SIG-M5 treated with dmso at 0.1 percent for 504 hours (cell line): Measurements from ENCODE around the gene ATP11A.

Source experiments
- DNase-seq: peaks from one replicate; lab custom pipeline; 2025; ENCODE audit not compliant: unreplicated experiment; lab: John Stamatoyannopoulos, UW

The ATP11A gene

DNA sequence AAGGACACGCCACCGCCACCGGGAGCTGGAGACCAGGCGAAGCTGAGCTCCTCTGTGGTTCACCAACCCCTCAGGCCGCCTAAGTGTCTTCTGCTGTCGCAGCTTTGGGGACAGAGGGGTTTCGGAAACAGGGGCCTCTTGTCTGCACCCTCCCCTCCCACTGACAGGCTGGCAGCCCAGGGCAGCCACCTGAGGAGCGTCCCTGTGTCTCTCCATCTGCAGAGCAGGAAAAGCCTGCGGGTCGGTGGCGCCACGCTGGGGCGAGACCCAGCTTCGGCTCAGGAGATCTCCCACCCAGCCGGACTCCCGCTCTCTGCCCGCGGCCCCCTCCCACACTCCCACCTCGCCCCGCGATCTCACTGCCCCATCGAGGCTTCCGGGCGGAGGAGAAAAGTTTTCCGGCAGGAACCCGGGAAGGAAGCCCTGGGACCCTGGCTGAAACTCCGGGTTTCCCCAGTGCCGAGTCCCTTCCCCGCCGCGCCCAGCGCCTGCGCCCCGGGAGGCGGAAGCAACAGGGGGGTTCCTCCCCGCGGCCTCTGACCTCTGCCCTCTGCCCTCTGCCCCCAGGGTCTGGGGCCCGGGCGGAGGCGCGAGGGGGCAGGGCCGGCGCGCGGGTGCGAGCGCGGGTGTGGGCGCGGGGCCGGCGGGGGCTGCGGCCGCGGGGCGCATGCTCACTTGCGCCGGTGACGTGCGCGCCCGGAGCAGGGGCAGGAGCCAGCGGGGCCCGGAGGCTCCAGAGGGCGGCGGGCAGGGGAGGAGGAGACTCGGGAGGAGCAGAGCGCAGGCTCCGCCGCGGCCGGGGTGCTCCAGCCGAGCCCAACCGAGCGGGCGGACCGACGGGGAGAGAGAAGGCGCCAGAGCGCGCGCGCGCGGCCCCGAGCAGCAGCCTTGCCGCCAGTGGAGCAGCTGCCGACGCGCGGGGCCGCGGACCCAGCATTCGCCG, at the start of gene ATP11A:
TSS of gene ATP11A (plus strand) at position 736 of the 943 bp plus-strand sequence. CDS start 379 bp downstream, outside the sequence.
- DNase-seq = peak; percentile 87

DNA sequence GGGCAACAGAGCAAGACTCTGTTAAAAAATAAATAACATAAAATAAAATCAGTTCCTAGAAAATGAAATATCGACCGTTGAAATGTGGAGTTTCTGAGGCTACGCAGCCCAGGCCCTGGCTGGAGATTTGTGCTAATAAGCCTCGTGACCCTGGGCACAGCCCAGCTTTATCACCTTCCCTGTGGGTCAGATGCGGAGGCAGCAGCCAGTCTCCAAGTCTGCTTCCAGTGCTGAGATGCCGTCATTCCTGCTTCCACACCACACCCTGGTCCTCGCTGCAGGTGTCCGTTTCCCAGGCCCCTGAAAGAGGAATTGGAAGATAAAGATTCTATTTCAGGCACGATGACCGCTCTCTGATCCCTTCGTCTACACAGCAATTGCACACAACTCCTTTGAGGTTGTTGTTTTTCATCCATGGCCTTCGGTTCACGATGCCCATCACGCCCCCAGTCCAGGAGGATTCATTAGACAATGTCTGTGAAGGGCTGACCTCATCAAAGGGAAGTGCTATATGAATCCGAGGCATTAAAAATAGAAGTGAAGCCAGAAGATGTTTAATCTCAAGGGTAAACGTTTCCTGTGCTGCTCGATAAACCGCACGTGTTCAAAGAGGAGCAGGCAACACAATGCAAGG, 48.3 kb upstream of the ATP11A start:
- DNase-seq = no peak

DNA sequence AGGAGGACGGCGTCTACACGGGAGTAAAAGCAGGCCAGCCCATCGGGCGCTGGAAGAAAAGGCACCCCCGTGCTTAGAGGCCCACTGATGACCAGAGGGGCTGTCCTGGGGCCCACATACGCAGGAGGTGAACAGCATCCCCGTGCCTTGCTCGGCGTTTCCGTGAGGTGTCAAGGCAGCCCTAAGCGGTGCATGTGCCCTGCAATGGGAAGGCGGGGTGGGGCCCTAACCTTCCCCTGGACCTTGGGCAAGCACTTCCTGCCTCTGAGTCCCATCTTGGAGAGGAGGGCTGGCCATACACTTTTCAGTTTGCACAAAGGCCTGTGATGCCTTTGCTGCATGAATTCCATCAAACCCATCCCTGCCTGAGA, 47.8 kb upstream of the ATP11A start:
- DNase-seq = no peak

DNA sequence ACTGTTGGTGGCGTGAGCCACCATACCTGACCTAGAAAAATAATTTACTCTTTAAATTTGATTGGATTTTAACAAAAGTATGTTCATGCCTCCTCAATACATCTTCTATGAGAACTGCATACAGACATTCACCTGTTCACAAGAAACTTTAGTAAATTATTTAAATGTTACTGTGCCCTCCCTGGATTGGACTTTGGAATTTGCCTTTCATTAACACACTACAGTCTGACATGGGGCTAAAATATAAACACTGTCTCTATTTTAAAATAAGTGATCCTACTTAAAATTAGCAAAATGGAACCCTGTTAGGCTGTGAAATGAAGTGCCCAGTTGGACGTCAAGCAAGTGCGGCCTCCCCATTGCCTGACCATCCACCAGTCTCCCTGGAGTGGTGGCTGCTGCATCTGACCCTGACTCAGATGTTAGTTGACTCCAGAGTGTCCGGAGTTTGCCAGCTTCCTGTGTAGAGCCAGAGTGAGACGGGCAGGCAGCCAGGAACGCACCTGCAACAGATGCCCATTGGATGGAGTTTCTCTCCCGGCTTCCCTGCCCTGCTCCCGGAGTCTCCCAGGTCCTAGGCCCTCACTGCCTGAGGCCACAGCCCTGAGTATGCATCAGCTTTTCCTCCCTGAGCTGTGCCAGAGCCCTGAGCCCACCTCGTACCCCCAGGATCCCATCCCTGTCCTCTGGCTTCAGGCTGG, 45.9 kb upstream of the ATP11A start:
- DNase-seq = no peak

DNA sequence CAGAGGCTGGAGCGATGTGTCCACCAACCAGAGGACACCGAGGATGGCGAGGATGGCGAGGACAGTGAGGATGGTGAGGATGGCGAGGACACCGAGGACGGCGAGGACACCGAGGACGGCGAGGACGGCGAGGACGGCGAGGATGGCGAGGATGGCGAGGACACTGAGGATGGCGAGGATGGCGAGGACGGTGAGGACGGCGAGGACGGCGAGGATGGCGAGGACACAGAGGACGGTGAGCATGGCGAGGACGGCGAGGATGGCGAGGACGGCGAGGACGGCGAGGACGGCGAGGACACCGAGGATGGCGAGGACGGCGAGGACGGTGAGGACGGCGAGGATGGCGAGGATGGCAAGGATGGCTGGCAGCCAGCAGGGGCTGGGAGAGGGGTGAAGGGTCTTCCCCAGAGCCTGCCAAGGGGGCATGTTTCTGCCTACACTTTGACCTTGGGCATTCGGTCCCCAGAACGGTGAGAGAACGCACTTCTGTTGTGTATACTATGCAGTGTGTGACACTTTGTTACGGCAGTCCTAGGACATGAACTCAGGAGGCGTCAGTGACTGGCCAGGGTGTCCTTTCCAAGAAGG, 44.4 kb upstream of the ATP11A start:
- DNase-seq = no peak

DNA sequence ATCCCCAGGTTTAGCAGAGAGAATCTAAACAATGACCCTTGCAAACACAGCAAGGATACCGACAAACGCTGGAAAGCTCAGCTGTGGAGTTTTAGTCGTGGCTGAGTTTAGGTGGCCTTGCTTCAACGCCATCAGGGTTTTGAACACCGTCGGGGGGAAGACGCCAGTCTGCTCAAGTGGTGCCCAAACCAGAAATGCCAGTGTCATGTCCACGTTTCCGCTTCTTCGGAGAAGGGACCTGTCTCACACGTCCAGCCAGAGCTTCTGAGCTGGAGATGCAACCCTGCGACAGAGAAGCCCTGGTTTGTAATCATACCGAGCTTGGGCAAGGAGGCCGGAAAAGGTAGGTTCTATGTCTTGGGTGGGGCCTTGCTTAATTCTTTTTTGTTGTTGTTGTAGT, 42.6 kb upstream of the ATP11A start:
- no peak for DNase-seq

DNA sequence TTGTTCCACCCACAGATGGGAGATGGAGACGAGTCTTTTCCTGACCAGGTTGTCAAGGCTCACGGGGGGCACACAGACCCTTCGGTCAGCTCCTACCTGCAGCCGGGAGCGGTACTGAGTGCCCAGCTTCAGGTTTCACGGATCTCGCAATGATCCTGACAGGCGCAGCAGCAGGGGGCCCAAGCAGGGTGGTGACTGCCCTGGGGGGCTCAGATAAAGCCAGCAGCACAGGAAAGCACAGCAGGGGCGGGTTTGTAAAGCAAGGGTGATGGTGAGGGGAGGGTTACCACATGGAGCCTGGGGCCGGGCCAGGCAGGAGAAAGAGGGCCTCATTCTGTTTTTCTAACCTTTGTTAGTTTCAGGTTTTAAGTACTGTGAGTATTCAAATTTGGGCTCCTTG, 41.7 kb upstream of the ATP11A start:
- no peak for DNase-seq

DNA sequence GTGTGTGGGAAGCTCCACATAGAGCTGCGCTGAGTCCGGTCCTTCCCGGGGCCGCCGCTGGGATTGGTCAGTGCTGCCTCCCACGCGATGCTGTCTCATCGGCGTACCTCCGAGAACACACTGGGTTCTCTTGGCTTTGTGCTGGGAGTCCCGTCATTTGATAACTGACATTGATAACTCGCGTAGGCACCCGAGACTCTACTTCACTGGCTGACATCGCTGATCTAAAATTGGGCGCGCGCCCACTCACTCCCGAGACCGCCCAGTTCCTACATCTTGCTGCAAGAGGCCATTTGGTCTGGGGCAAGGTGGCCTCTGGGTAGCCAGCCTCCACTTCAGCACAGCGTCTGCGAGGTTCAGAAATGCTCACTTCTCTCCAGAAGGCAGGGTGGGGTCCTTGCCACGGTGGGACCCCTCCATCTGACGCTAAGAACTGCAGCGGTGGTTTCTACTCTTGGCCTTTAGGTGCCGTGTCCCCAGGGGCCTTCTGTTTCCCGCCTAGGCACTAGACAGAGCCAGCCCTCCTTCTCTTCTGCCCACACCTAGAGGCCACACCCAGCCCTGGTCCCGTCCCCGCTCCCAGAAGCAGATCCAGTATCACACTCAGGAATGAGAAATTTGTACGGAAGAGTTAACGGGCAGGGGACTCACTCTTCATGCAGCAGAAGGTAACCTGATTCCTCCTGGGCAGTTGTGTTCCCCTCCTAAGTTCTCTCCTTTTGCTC, 40.7 kb upstream of the ATP11A start:
- DNase-seq = no peak

DNA sequence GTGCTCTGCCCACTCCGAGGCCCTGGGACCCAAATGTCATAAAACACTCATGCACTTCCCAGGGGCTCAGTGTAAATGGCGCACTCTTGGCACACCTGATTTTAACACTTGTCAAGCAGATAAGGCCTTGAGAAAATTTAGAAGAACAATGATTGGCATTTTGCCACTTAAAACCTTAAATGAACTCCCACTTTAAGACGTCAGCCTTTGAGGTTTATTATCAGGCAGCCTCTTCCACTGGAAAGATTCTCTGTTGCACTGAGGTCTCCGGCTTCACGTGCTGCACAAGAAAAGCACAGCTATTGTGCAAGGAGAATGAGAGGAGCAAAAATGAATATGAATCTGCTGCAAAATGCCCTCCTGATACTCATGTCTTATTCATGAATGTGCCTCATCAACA, 38.5 kb upstream of the ATP11A start:
- no peak for DNase-seq

DNA sequence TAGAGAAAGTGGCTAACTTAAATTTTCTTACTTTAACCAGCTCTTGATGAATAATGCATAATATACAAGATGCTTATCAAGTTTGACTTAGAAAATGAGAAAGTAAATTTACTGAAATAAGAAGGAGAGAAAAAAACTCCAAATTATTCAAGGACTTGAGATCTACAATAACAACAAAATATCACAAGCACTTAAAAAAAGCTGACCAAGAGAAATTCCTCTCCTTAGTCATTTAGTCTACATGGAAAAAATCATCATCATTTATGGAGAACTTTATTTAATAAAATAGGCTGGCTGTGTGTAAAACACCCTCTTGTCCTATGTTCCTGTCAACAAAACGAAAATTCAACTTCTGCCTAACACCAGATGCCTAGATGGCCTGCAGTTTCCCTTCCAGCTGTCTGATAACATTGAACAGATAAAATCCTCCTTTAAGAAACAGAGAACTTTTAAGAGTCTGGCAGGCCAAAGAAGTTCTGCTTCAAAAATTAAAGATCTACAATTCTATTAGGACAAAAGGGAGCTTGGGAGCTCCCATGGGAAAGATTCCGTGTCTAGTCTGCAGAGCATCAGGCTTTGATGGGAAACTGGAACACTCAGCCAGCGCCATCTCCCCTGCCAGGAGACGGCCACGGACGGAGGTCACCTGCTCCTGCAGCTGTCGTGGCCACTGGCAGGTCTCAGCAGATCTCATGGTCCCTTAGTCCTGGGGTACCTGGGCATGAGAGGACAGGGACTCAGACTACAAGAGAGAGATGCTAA, 37.9 kb upstream of the ATP11A start:
- DNase-seq = no peak

DNA sequence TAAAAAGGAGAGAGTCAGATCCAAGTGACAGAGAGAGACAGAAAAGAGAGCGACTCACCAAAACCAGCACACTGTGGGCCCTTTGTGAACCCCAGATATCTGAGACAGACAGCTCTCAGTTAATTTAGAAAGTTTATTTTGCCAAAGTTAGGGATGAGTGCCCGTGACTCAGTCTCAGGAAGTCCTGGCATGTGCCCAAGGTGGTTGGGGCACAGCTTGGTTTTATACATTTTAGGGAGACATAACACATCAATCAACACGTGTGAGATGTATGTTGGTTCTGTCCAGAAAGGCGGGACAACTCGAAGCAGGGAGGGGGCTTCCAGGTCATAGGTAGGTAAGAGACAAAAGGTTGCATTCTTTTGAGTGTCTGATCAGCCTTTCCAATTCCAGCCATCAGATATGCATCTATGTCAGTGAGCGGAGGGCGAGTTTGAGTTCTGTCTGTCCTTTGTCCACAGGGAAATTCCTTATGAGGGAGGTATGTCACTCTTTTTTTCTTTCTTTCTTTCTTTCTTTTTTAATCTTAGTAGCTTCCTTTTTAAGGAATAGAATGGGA, 37.2 kb upstream of the ATP11A start:
- DNase-seq = no peak

DNA sequence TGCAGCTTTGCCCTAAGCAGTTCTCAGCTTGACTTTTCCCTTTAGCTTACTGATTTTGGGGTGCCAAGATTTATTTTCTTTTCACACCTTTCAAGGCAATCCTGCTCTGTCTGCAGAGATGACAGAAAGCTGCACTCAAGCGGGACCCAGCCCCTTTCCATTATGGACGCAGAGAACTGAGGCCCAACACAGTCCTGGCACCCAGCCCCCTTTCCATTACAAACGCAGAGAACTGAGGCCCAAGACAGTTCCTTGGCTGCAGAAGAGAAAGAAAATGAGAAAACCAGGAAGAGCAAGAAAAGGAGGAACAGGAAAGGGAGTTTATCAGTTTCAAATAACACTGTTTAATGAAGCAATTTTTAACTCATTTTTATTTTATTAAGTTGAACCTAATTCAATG, 36.8 kb upstream of the ATP11A start:
- DNase-seq = no peak

DNA sequence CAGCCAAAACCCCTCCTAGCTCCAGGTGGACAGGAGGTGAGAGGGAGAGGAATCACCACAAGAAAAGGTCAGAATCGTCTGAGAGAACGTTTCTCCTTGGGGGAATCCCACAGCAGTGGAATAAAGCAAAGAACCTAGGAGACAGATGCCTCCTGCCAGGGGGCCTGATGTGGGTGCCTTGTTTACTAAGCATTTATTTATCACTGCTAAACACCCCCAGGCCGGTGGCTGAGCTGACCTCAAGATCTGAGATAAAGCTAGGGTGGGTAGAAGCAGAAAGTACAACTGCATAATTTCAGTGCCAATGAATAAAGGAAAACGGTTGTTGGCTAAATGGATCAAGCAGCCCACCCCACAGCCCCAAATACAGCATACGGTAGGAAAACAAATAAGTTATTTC, 33.9 kb upstream of the ATP11A start:
- no peak for DNase-seq

DNA sequence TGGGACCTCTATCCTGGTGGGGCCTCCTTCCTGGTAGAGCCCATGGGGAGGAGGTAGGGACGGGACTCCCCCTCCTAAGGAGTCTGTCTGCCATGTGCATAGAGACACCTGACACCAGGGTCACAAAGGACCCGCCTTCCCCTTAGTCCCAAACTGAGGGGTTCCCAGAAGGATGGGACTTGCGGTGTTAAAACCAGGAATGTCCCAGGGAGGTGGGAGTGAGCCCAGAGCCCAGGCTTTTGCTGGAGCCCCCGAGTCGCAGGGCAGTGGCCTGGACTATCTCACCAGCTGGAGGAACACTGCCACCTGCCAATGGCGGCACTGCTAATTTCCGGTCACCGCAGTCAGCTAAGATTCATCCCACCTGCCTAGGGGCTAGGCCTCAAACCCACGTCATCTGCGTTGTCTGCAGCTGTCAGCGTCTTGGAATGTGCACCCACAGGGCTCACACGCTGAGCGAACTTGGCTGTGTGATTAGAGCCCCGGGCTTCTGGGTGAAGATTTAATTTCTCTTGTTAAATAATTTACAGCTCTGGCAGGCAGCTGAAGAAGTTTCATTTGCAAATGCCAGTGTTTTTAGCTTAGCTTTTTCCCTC, 31.9 kb upstream of the ATP11A start:
- no peak for DNase-seq

DNA sequence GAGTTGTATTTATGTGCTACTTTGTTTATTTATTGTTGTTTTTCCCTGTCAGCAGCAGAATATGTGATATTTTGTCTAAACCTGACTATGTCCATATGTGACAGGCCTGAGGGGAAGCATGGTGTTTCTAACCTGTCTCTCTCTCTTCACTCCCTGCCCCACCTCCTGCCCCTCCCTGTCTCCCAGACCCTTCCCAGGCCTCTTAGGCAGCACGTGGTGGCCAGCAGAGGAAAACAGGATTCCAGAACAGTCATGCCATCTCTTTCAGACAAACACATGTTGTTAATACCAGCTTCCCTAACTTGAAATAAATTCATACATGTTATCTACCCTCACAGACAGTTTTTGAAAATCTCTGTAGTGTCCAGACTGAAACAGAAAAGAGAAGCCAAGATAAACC, 31.0 kb upstream of the ATP11A start:
- DNase-seq = no peak

DNA sequence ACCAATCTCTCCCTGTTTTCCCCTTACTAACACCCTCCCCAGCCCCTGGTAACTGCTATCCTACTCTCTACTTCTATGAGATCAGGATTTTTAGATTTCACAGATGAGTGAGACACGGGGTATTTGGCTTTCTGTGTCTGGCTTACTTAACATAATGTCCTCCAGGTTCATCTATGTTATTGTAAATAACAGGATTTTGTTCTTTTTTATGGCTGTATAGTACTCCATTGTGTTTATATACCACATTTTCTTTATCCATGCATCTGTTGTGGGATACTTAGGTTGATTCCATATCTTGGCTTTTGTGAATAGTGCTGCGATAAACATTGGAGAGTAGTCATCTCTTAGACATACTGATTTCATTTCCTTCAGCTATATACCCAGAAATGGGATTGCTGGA, 28.5 kb upstream of the ATP11A start:
- DNase-seq = no peak

DNA sequence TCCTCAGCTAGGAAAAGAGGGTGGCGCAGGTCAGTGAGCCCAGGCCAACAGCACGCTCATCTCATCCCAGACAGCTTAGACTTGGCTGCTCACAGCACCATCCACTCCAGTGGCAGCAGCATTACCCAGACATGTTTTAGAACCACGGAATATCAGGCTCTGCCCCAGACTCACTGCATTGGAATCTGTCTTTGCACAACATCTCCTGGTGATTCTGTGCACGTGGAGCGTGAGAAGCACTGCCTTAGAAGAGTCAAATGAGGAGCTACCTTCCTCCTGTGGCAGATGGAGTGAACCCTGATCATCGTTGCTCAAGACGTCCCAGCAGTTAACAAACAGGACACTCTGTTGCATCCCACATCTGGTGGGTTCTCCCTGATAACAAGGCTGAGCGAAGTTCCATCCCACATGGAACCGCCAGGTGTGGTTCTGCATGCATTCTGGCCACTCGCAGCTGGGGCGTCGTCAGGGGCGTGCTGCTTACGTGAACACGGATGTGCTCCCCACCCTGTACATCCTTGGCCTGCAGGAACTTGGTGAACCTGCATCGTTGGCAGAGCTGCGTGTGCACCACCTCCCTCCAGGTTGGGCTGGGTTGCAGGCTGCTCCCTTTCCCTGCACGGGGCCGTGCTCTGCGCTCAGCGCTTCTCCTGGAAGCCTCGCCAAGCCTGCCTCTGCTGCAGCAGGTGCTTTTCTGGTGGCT, 25.2 kb upstream of the ATP11A start:
- no peak for DNase-seq

DNA sequence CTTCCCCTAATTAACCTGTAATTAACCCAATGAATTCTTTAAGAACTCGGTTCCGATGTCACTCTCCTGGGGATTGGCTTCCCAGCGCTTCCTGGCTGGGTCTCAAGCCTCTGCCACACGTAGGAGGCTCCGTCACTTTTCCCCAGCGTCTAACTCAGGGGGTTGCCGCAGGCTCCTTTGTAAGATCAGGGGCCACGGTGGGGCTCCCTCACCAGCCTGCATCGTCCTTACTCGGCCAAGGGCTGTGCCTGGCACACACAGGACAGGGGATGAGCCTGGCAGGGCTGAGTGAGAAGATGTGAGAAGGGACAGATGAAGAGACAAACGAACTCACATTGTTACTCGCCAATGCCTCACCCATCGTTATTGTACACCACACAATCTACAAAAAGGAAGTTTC, 20.9 kb upstream of the ATP11A start:
- DNase-seq = no peak
